Breast epithelium (tissue), 4 donors: ENCODE data around the gene RREB1. TPM values are rescaled to one million over a fixed set of nuclear protein-coding genes. Genes with fewer than 3 reads are reported as not detected.

Experiments used
- DNase-seq, 2 donors: peaks; one replicate each; pipeline ENCODE4 v3.0.0-alpha.2; 2019; ENCODE audit warnings: low spot score in 2 of 2
- H3K27ac ChIP-seq, 2 donors: fragments of 200-600 bp; sonication (generic) in 1 of 2; one replicate each; pipeline ENCODE4 v1.5.1; 2016 to 2019; ENCODE audit warnings: mild to moderate bottlenecking in 1 of 2
- H3K27me3 ChIP-seq, 2 donors: fragments of 200-600 bp; sonication (generic) in 1 of 2; one replicate each; pipeline versions ENCODE4 v1.5.1 to v1.6.0; 2017 to 2019; ENCODE audit warnings: control low read depth in 1 of 2, mild to moderate bottlenecking in 1 of 2
- H3K36me3 ChIP-seq: fragments of 200-600 bp; one replicate; pipeline ENCODE4 v1.5.1; 2019
- H3K4me1 ChIP-seq, 2 donors: fragments of 200-600 bp; sonication (generic); one replicate each; pipeline ENCODE4 v1.5.1; 2016 to 2019; ENCODE audit warnings: control low read depth in 1 of 2
- H3K4me3 ChIP-seq, 3 donors: fragments of 200-600 bp; sonication (generic); 1 replicate in 2 of 3; 2 replicates in 1 of 3; pipeline ENCODE4 v1.5.1; 2016 to 2019; ENCODE audit warnings: mild to moderate bottlenecking in 3 of 3, moderate library complexity in 2 of 3
- H3K9me3 ChIP-seq, 2 donors: fragments of 200-600 bp; sonication (generic) in 1 of 2; one replicate each; pipeline ENCODE4 v1.5.1; 2016 to 2019; ENCODE audit warnings: control low read depth in 1 of 2
- CTCF ChIP-seq, 3 donors: fragments of 450-650 bp; IDR thresholded peaks; one replicate each; pipeline ENCODE4 v1.5.1; 2016 to 2017; ENCODE audit warnings: antibody characterized with exemption in 3 of 3, mild to moderate bottlenecking in 3 of 3, moderate library complexity in 3 of 3
- POLR2A ChIP-seq: fragments of 450-650 bp; IDR thresholded peaks from one replicate; pipeline ENCODE4 v1.6.1; 2016; ENCODE audit warnings: antibody characterized with exemption, mild to moderate bottlenecking, moderate library complexity
- POLR2AphosphoS5 ChIP-seq, 3 donors: sonication (generic); formaldehyde crosslinking; IDR thresholded peaks; one replicate each; pipeline ENCODE4 v1.6.1; 2017; ENCODE audit warnings: antibody characterized with exemption in 3 of 3
- intact Hi-C: fragments of 100-400 bp; cut with DNase I; formaldehyde crosslinking; loops from one replicate; pipeline ENCODE4 v1.15.1; 2023; ENCODE audit warnings: low total_unique reads
- total RNA-seq, 3 donors: library from RNA; depleted of rRNA; stranded (reverse); fragments of >200 nt; gene quantifications; one replicate each; pipeline ENCODE4 v1.1.0, GENCODE V29; 2016

Gene RREB1
- total RNA-seq, 3 donors from 2014 or later, result 36.0 to 39.8 (median 39.7) TPM

GRCh38 chr6:7111095-7111690 is 3.4 kb downstream of the RREB1 start:
- H3K27me3 ChIP-seq, result no peaks in the 10 kb centered on the region
- no peak for DNase-seq
- intact Hi-C loops, result no loop called here

GRCh38 chr6:7112171-7112570 is 4.4 kb downstream of the RREB1 start:
- DNase-seq, result no peak
- H3K4me3 ChIP-seq, result no peak overlapping the region
- intact Hi-C loops, result no loop called here
- peak overlapping the region; percentile 50 to 60 for H3K27ac ChIP-seq
- no peaks in the 10 kb centered on the region for H3K4me1 ChIP-seq
- H3K9me3 ChIP-seq, result no peaks in the 10 kb centered on the region
- no peaks in the 10 kb centered on the region for H3K27me3 ChIP-seq
- TF ChIP-seq CTCF (IDR thresholded peaks at IDR 0.05) (no peak), POLR2AphosphoS5 (IDR thresholded peaks at IDR 0.05) (no peak), POLR2A (no peak)
- H3K36me3 ChIP-seq, result no peaks in the 10 kb centered on the region

More at GRCh38 chr6:7111095-7111690, 3.4 kb downstream of the RREB1 start:
- H3K4me1 ChIP-seq, result no peaks in the 10 kb centered on the region
- peak overlapping the region in 1 of 2 donors; percentile 29 for H3K27ac ChIP-seq
- H3K4me3 ChIP-seq, result no peak overlapping the region
- no peaks in the 10 kb centered on the region for H3K36me3 ChIP-seq
- no peak for TF ChIP-seq CTCF (IDR thresholded peaks at IDR 0.05)
- TF ChIP-seq POLR2A, result no peak
- TF ChIP-seq POLR2AphosphoS5 (IDR thresholded peaks at IDR 0.05), result no peak
- no peaks in the 10 kb centered on the region for H3K9me3 ChIP-seq

DNA sequence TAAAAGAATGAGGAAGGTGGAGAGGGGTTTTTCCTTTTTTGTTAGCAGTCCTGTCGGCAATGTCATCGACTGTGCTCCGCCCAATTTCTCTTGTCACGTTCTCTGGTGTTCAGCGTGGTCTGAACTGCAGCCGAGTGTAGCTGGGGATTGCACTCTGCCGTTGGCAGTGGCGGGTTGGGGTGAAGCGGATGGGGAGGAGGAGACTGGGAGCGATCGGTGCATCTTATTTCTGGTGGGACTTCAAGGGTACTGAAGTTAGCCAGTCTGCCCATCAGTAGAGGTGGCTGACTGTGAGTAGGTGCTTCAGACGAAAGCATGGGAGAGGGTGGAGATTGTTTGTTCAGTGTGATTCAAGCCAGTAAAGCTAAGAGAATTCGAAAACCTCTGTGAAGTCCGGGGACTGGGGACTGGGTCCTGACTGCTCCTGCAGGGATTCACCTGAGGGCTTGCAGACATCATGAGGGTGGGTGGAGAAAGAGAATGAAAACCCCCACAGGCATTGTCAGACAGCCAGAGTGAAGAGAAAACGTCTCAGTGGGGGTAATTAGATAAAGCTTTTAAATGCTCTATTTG is 5.1 kb downstream of the RREB1 start:
- Histone ChIP-seq H3K36me3 (no peaks in the 10 kb centered on the region), H3K4me3 (peak overlapping the region in 2 of 3 donors; percentile 19 to 46), H3K4me1 (no peaks in the 10 kb centered on the region), H3K9me3 (no peaks in the 10 kb centered on the region), H3K27ac (peak overlapping the region; percentile 50 to 60), H3K27me3 (no peaks in the 10 kb centered on the region)
- DNase-seq, result no peak
- TF ChIP-seq POLR2AphosphoS5 (IDR thresholded peaks at IDR 0.05) (no peak), POLR2A (no peak), CTCF (IDR thresholded peaks at IDR 0.05) (no peak)
- intact Hi-C loops, result no loop called here

- Histone ChIP-seq H3K27me3 (no peaks in the 10 kb centered on the region), H3K4me1 (no peaks in the 10 kb centered on the region), H3K27ac (peak overlapping the region; percentile 75 to 78), H3K4me3 (no peak overlapping the region), H3K9me3 (no peaks in the 10 kb centered on the region), H3K36me3 (no peaks in the 10 kb centered on the region)
- intact Hi-C loops, result no loop called here
- TF ChIP-seq POLR2AphosphoS5 (IDR thresholded peaks at IDR 0.05) (no peak), POLR2A (no peak), CTCF (IDR thresholded peaks at IDR 0.05) (no peak)
- DNase-seq, result no peak
These were observed 7.1 kb downstream of the RREB1 start for GRCh38 chr6:7114744-7115458.
